ENCODE data around the gene GNGT2.

DNA sequence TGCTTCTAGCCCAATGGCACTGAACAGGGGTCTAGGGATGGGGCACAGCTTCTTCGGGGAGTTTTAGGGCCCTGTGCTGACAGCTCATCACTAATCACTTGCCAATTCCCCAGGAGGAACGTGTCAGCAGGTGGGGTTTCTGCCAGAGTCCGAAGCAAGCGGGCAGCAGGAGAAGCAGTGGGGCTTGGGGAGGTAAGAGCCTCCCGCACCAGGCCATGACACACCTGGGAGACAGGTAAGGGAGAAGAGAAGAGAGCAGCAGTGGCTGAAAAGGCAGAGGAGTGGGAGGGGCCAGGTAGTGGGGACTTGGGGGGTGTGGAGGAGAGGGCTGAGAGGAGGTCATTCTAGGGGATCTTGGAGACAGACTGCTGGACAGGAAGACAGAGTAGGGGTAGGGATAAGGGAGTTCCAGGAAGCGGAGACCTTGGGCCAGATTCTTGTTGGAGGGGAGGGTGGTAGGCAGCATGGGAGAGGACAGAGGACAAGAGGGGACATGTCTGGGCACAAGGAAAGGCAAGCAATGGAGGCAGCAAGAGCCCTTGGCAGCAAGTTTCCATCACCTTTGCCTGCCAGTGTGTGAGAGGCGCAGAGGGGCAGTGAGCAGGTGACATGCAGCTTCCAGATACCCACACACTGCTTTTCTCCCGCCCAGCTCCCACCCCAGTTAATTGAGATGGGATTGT is 15.3 kb upstream of the GNGT2 start:
- TF ChIP-seq, protein P1, sequence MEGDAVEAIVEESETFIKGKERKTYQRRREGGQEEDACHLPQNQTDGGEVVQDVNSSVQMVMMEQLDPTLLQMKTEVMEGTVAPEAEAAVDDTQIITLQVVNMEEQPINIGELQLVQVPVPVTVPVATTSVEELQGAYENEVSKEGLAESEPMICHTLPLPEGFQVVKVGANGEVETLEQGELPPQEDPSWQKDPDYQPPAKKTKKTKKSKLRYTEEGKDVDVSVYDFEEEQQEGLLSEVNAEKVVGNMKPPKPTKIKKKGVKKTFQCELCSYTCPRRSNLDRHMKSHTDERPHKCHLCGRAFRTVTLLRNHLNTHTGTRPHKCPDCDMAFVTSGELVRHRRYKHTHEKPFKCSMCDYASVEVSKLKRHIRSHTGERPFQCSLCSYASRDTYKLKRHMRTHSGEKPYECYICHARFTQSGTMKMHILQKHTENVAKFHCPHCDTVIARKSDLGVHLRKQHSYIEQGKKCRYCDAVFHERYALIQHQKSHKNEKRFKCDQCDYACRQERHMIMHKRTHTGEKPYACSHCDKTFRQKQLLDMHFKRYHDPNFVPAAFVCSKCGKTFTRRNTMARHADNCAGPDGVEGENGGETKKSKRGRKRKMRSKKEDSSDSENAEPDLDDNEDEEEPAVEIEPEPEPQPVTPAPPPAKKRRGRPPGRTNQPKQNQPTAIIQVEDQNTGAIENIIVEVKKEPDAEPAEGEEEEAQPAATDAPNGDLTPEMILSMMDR (conservative IDR thresholded peaks at IDR 0.05; ENCODE audit: low read length): no peak
- TF ChIP-seq EZH2phosphoT487 (IDR thresholded peaks at IDR 0.05; ENCODE audit: borderline replicate concordance, low read depth, low read length): no peak
